GM10266 (cell line): ENCODE results near the gene RASSF4.

Experiments
- DNase-seq: peaks from one replicate; pipeline ENCODE4 v3.0.0; 2012; ENCODE audit errors: extremely low spot score
- CTCF ChIP-seq: IDR thresholded peaks from 2 replicates; pipeline ENCODE4 v1.5.1; 2012; ENCODE audit warnings: mild to moderate bottlenecking, low read depth; ENCODE audit not compliant: control insufficient read depth, insufficient read depth; ENCODE audit errors: missing control alignments

Gene RASSF4

DNA sequence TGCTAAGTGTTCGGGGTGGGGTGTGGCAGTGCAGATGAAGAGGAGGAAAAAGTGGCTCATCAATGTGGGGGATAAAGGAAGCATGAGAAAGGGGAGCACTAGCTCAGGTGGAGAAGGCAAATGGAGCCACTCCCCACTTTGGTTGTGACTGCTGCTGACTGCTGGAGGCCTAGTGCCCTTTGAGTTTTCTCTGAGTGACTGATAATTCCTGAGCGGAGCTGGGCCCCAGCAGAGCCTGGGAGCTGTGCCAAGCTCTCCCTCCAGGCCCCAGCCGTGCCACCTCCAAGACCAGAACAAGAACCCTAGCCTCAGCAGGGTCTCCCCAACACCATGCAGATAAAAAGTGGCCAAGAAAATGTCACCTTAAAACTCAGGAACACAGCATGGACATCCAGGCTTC lies 9.7 kb upstream of the RASSF4 start:
- no peak for DNase-seq
- no peak for TF ChIP-seq CTCF

DNA sequence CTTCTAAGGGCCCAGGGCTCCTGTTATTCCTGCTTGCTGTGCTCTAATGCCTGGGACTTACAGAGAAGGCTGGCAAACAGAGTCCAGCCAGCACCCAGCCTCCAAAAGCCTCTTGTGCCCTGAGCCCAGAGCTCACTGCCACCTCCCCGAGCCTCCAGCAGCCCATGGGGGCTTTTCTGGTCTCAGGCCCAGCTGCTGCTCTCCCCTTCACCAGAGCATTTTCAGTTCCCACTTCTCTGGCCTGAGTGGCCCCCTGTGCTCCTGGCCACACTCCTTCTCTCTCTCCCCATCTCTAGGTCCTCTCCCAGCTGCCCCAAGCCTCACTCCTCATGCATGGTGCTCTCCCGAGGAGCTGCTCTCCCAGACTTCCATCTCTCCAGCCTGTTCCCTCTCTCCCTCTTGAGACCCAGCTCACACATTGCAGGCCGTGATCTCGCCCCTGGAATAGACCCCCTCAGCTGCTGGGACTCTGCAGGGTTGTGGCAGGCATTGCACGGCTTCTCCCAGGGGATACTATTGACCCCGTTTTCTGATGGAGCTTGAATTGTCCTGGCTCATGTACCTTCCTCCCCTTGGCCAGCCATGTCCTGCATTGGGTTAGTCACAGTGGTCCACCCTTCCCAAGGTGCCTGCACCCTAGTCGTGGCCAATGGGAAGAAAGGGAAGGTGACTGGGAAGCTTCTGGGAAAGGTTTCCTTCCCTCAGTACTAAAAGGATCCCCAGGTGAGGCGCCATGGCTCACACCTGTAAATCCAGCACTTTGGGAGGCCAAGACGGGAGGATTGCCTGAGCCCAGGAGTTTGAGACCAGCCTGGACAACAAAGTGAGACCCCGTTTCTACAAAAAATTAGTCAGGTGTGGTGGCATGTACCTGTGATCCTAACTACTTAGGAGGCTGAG lies 9.0 kb upstream of the RASSF4 start:
- TF ChIP-seq CTCF: no peak
- no peak for DNase-seq

DNA sequence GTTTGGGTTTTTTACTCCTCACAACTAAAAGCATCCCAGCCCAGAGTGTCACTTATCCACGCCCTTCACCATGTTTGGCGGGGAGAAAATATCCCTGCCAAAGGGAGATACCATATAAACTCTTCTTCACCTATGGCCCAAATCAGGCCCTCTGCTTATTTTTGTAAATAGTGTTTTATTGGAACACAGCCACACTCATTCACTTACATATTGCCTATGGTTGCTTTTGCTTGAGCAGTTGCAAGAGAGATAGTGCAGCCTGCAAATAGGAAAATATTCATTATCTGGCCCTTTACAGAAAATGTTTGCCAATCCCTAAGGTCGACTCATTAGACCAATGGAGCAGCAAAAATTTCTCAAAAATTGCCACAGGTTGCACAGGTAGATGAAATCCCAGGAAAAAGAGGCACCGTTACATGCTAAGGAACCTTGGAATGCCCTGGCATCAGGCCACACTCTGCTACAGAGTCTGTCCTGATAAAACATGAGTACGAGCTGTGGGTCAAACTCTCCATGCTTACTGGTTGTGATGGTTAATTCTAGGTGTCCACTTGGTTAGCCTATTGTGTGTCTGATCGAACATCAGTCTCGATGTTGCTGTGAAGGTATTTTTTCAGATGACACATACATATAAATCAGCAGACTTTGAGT lies 7.9 kb upstream of the RASSF4 start:
- no peak for TF ChIP-seq CTCF

DNA sequence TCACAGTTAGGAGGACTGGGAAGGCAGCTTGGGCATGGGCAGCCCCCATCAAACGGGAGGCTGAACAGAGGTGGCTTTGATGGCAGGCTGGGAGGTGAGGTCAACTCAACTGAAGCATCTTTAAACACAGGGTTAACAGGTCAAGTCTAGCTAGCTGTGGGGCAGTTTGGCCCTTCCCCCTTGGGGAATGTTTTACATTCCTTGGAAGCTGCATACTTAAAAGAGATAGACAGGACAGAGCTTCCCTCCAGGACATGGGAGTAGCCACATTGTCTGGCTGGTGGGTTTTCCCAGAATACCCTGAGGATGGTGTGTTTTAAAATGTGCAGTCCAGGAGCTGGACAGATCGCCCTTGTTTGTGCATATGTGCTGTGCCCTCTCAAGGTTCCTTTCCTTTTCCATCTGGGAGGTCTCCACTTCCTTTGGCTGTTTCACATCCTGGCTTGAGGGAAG lies 6.8 kb upstream of the RASSF4 start:
- TF ChIP-seq CTCF: no peak
- no peak for DNase-seq

More for the DNA sequence above, 7.9 kb upstream of the RASSF4 start:
- no peak for DNase-seq

- TF ChIP-seq CTCF: no peak
- no peak for DNase-seq
Observed at GRCh38 chr10:44954042-44954441, 5.6 kb upstream of the RASSF4 start.

- DNase-seq: no peak
- no peak for TF ChIP-seq CTCF
Observed at GRCh38 chr10:44954962-44955361, 4.6 kb upstream of the RASSF4 start.

GRCh38 chr10:44955413-44956070 lies 4.1 kb upstream of the RASSF4 start:
- no peak for DNase-seq
- no peak for TF ChIP-seq CTCF
